GM12891 (cell line): ENCODE measurements around the gene HMCN1.

ENCODE experiments used
- DNase-seq: peaks from one replicate; pipeline ENCODE4 v3.0.0; 2011; ENCODE audit warnings: low spot score; ENCODE audit not compliant: insufficient read length
- FAIRE-seq: peaks from 2 replicates; lab custom pipeline; 2011; peaks lifted over from hg19 to GRCh38; lab: Jason Lieb, UNC
- PAX5 ChIP-seq: IDR thresholded peaks from 2 replicates; pipeline ENCODE4 v1.6.1; 2011; ENCODE audit warnings: low read length, moderate library complexity, mild to moderate bottlenecking; ENCODE audit not compliant: insufficient read depth, severe bottlenecking
- POLR2A ChIP-seq: IDR thresholded peaks from 2 replicates; pipeline ENCODE4 v1.6.1; 2011; ENCODE audit warnings: low read depth, low read length, control low read depth
- POLR2AphosphoS5 ChIP-seq: IDR thresholded peaks from 2 replicates; pipeline ENCODE4 v1.6.1; 2011; ENCODE audit warnings: low read depth, low read length, control low read depth
- POU2F2 ChIP-seq: IDR thresholded peaks from 2 replicates; pipeline ENCODE4 v1.6.1; 2011; ENCODE audit warnings: low read depth, mild to moderate bottlenecking, control low read depth, low read length, moderate library complexity
- SPI1 ChIP-seq: IDR thresholded peaks from 2 replicates; pipeline ENCODE4 v1.6.1; 2011; ENCODE audit warnings: low read depth, low read length, control low read depth
- TAF1 ChIP-seq: IDR thresholded peaks from 2 replicates; pipeline ENCODE4 v1.6.1; 2011; ENCODE audit warnings: low read depth, low read length, control low read depth

The HMCN1 gene

GRCh38 chr1:185701650-185702049 lies 32.5 kb upstream of the HMCN1 start:
- no peak for DNase-seq
- TF ChIP-seq POLR2AphosphoS5 (no peak), PAX5 (no peak), POLR2A (no peak), SPI1 (no peak), TAF1 (no peak), POU2F2 (no peak)
- FAIRE-seq = no peak

- FAIRE-seq (no peak), DNase-seq (no peak)
- TF ChIP-seq POLR2A = no peak
- no peak for TF ChIP-seq PAX5
- TF ChIP-seq POLR2AphosphoS5 = no peak
- no peak for TF ChIP-seq TAF1
- no peak for TF ChIP-seq POU2F2
- no peak for TF ChIP-seq SPI1
These were observed 30.0 kb upstream of the HMCN1 start for GRCh38 chr1:185704181-185704580.

GRCh38 chr1:185716095-185716494 lies 18.1 kb upstream of the HMCN1 start:
- TF ChIP-seq POLR2AphosphoS5 (no peak), POLR2A (no peak), SPI1 (no peak), TAF1 (no peak), PAX5 (no peak), POU2F2 (no peak)
- no peak for DNase-seq
- no peak for FAIRE-seq

- TF ChIP-seq POLR2A = no peak
- no peak for TF ChIP-seq POU2F2
- no peak for TF ChIP-seq POLR2AphosphoS5
- no peak for TF ChIP-seq PAX5
- no peak for TF ChIP-seq TAF1
- TF ChIP-seq SPI1 = no peak
- no peak for FAIRE-seq
- no peak for DNase-seq
These were observed 15.2 kb upstream of the HMCN1 start for GRCh38 chr1:185719021-185719420.

DNA sequence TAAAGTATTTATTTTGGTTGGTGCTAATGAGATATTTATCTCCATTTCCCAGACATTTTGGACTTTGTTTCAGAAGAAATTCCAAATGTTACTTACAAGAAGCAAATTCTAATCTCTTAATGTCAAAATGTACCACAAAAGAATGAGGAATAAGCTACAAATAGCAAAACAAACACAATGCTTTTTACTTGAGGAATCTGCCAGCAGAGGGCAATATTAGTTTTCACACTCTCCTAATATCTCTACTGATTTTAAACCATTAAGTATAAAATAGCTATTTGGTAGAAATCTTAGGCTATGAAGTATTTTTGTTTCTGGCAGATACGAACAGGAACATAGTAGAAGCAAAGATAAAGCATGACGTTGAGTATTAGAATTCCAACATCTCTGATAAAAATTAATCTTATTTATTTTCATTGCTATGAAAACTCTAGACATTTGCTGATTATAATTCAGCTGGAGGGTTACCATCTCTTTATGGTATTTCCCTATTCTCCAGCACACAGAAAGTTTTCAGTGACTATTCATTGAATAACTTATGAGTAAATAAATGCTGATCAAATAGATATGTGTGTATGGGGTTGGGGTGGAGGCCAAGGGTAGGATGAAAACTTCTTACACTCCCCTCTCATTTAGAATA lies 13.4 kb upstream of the HMCN1 start:
- DNase-seq (no peak), FAIRE-seq (no peak)
- TF ChIP-seq POLR2A (no peak), POU2F2 (no peak), POLR2AphosphoS5 (no peak), TAF1 (no peak), PAX5 (no peak), SPI1 (no peak)

DNA sequence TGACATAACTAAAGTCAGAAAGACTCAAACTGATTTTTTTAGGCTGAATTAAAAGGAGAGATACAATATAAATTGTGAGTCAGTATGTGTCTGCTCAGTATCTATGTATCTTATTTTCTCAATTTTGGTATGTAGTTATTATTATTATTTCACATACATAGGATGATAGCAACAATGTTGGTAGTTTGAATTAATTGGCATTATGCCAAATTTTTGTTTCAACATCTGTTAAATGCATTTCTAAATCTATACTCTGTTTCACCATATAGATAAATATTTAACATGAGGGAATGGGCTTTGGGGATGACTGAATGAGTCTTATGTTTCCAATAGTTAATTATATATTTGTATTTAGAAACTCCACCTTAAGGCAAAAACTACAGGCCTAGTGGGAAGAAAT lies 12.6 kb upstream of the HMCN1 start:
- FAIRE-seq (no peak), DNase-seq (no peak)
- no peak for TF ChIP-seq POLR2A
- no peak for TF ChIP-seq TAF1
- no peak for TF ChIP-seq PAX5
- TF ChIP-seq POLR2AphosphoS5 = no peak
- no peak for TF ChIP-seq POU2F2
- TF ChIP-seq SPI1 = no peak

DNA sequence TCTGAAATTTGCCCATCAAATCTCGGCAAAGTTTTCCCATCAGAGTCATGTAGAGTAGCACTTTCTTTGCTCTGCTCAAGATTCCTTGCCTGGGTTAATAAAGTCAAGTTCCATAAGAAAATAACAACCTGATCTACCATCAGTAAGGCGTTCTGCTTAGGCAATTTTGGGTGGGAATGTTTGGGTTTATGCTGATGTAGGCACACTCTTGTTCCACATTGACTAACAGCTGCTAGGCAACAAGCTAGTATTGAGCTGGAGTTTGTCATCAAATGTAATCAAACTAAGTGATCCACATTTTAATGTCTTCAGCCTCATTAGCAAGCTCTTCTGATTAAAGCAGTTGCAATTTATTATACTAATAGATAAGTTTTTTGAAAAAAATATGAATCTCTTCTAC lies 12.1 kb upstream of the HMCN1 start:
- FAIRE-seq (no peak), DNase-seq (no peak)
- TF ChIP-seq POU2F2 (no peak), SPI1 (no peak), POLR2AphosphoS5 (no peak), PAX5 (no peak), TAF1 (no peak), POLR2A (no peak)

- no peak for FAIRE-seq
- TF ChIP-seq TAF1 (no peak), POU2F2 (no peak), POLR2AphosphoS5 (no peak), POLR2A (no peak), PAX5 (no peak), SPI1 (no peak)
- no peak for DNase-seq
These were observed 6.5 kb upstream of the HMCN1 start for GRCh38 chr1:185727726-185728125.

GRCh38 chr1:185731446-185731845 lies 2.7 kb upstream of the HMCN1 start:
- TF ChIP-seq PAX5 = no peak
- DNase-seq (no peak), FAIRE-seq (no peak)

DNA sequence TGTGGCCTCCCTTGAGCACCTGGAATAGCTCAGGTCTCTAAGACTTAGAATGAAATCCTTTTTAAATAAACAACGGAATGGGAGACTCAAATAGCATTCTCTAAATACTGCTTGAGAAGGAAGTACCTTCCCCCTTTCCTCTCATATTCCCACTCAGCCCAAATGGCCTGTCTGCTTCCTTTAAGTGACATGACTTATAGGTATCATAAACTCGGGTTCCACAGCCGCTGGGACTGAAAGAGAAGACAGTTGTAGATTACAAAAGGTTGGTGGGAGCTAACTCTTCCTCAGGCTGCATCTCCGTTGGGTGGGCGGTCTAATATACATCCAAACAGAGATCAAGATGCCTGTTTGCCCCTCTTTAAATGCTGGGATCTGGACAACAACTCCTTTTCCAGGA lies 1.2 kb upstream of the HMCN1 start:
- DNase-seq = no peak
- no peak for FAIRE-seq
- TF ChIP-seq TAF1 (no peak), POLR2AphosphoS5 (no peak), SPI1 (no peak), POLR2A (no peak), POU2F2 (no peak), PAX5 (no peak)
